Measurements from ENCODE around the gene KLHDC9. TPM values are rescaled to one million over a fixed set of nuclear protein-coding genes. Genes with fewer than 3 reads are reported as not detected.

KLHDC9 gene
- total and polyA plus RNA-seq, 9 of the 15 experiments (the other 6 are each of a cell fraction or from before 2014, with no cell fraction given) = not detected

GRCh38 chr1:161082996-161083747, 15.0 kb upstream of the KLHDC9 start (continued):
- TF ChIP-seq TFAP4 (CRISPR knock-in tag; IDR thresholded peaks at IDR 0.05; ENCODE audit: borderline replicate concordance) (peak; percentile 66; the same call in 1 of the 2 replicates), ZNF589 (CRISPR knock-in tag; IDR thresholded peaks at IDR 0.05; ENCODE audit: low read depth) (peak; percentile 53; the same call in 1 of the 2 replicates), EP300 (IDR thresholded peaks at IDR 0.05; ENCODE audit: low read length) (peak; percentile 14; the same call in 1 of the 2 replicates), XRCC5 (IDR thresholded peaks at IDR 0.05; ENCODE audit: low read depth, low read length) (no peak), SMARCA5 (IDR thresholded peaks at IDR 0.05) (no peak), ZFX (CRISPR knock-in tag; IDR thresholded peaks at IDR 0.05) (peak; percentile 66), MTA1 (IDR thresholded peaks at IDR 0.05; ENCODE audit: borderline replicate concordance) (peak; percentile 18; the same call in 1 of the 2 replicates), XRCC3 (IDR thresholded peaks at IDR 0.05) (no peak), JUN (IDR thresholded peaks at IDR 0.05; ENCODE audit: borderline replicate concordance, low read depth, low read length) (peak; percentile 88), JUN (CRISPR knock-in tag; IDR thresholded peaks at IDR 0.05; ENCODE audit: borderline replicate concordance) (no peak; the same call in 1 of the 2 replicates), KDM4B (IDR thresholded peaks at IDR 0.05; ENCODE audit: borderline replicate concordance in 2 of 2, low read depth in 1 of 2) (no peak), ZBTB7A (IDR thresholded peaks at IDR 0.05; ENCODE audit: borderline replicate concordance, control insufficient read depth, low read depth, low read length) (peak; percentile 28; the same call in 1 of the 2 replicates), NR0B1 (IDR thresholded peaks at IDR 0.05; ENCODE audit: partially characterized antibody) (no peak), ESRRA (IDR thresholded peaks at IDR 0.05; ENCODE audit: borderline replicate concordance, low read depth) (peak; percentile 90), ZNF311 (CRISPR knock-in tag; IDR thresholded peaks at IDR 0.05) (no peak), ZNF507 (tag; conservative IDR thresholded peaks at IDR 0.05) (no peak), SMARCE1 (IDR thresholded peaks at IDR 0.05) (peak; percentile 51; the same call in 1 of the 2 replicates), SNRNP70 (optimal IDR thresholded peaks at IDR 0.05; ENCODE audit: low read depth, low read length) (no peak), DPF2 (IDR thresholded peaks at IDR 0.05) (peak; percentile 43; the same call in 1 of the 2 replicates), ETV6 (IDR thresholded peaks at IDR 0.05; ENCODE audit: borderline replicate concordance in 1 of 2, low read depth in 2 of 2, low read length in 1 of 2) (no peak), ETV6 (CRISPR knock-in tag; IDR thresholded peaks at IDR 0.05; ENCODE audit: borderline replicate concordance) (no peak)
- TF ChIP-seq, protein P1, sequence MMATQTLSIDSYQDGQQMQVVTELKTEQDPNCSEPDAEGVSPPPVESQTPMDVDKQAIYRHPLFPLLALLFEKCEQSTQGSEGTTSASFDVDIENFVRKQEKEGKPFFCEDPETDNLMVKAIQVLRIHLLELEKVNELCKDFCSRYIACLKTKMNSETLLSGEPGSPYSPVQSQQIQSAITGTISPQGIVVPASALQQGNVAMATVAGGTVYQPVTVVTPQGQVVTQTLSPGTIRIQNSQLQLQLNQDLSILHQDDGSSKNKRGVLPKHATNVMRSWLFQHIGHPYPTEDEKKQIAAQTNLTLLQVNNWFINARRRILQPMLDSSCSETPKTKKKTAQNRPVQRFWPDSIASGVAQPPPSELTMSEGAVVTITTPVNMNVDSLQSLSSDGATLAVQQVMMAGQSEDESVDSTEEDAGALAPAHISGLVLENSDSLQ (IDR thresholded peaks at IDR 0.05) = peak; percentile 39
- TF ChIP-seq, protein P2, sequence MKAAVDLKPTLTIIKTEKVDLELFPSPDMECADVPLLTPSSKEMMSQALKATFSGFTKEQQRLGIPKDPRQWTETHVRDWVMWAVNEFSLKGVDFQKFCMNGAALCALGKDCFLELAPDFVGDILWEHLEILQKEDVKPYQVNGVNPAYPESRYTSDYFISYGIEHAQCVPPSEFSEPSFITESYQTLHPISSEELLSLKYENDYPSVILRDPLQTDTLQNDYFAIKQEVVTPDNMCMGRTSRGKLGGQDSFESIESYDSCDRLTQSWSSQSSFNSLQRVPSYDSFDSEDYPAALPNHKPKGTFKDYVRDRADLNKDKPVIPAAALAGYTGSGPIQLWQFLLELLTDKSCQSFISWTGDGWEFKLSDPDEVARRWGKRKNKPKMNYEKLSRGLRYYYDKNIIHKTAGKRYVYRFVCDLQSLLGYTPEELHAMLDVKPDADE (conservative IDR thresholded peaks at IDR 0.05; ENCODE audit: control insufficient read depth, low read depth, low read length) = no peak

Measured in K562 (cell line).